TTC549 (cell line): ENCODE results near the gene SMYD5.

Experiments
- FAIRE-seq: peaks from 2 replicates; lab custom pipeline; 2012; peaks lifted over from hg19 to GRCh38; lab: Jason Lieb, UNC

SMYD5 gene

GRCh38 chr2:73239776-73240175 is 25.7 kb downstream of the SMYD5 start:
- no peak for FAIRE-seq

GRCh38 chr2:73243884-73244570 is 30.0 kb downstream of the SMYD5 start:
- FAIRE-seq, result no peak

GRCh38 chr2:73244580-73244979 is 30.5 kb downstream of the SMYD5 start:
- no peak for FAIRE-seq

GRCh38 chr2:73246850-73247249 is 32.8 kb downstream of the SMYD5 start:
- no peak for FAIRE-seq

GRCh38 chr2:73249636-73250035 is 35.6 kb downstream of the SMYD5 start:
- no peak for FAIRE-seq

GRCh38 chr2:73250872-73251846 is 37.1 kb downstream of the SMYD5 start:
- FAIRE-seq, result no peak

- no peak for FAIRE-seq
These were observed 38.4 kb downstream of the SMYD5 start for GRCh38 chr2:73252238-73253027.

- FAIRE-seq, result no peak
These were observed 39.4 kb downstream of the SMYD5 start for GRCh38 chr2:73253400-73253799.

- FAIRE-seq, result no peak
These were observed 39.9 kb downstream of the SMYD5 start for GRCh38 chr2:73253901-73254300.

GRCh38 chr2:73254343-73255006 is 40.4 kb downstream of the SMYD5 start:
- no peak for FAIRE-seq

GRCh38 chr2:73255007-73255644 is 41.1 kb downstream of the SMYD5 start:
- no peak for FAIRE-seq

GRCh38 chr2:73255907-73256617 is 42.0 kb downstream of the SMYD5 start:
- FAIRE-seq, result no peak

- no peak for FAIRE-seq
These were observed 42.5 kb downstream of the SMYD5 start for GRCh38 chr2:73256618-73256922.

GRCh38 chr2:73257021-73257420 is 43.0 kb downstream of the SMYD5 start:
- no peak for FAIRE-seq

- no peak for FAIRE-seq
These were observed 43.5 kb downstream of the SMYD5 start for GRCh38 chr2:73257425-73258125.

GRCh38 chr2:73258186-73258912 is 44.3 kb downstream of the SMYD5 start:
- FAIRE-seq, result no peak

- FAIRE-seq, result no peak
These were observed 44.8 kb downstream of the SMYD5 start for GRCh38 chr2:73258913-73259215.

- FAIRE-seq, result no peak
These were observed 45.2 kb downstream of the SMYD5 start for GRCh38 chr2:73259276-73259675.

GRCh38 chr2:73259704-73260337 is 45.8 kb downstream of the SMYD5 start:
- no peak for FAIRE-seq
